A549 (cell line): ENCODE results near the gene NNMT.

Experiments
- CBX2 ChIP-seq: fragments of 200-600 bp; sonication (generic); IDR thresholded peaks from 2 replicates; pipeline ENCODE4 v1.6.1; 2016; ENCODE audit warnings: low read depth, mild to moderate bottlenecking, borderline replicate concordance
- CTCF ChIP-seq: fragments of >200 bp; sonication (Bioruptor Twin); formaldehyde crosslinking; IDR thresholded peaks from 3 replicates; pipeline ENCODE4 v1.5.1; 2016
- ELK1 ChIP-seq: fragments of 150-350 bp; IDR thresholded peaks from 2 replicates; pipeline ENCODE4 v1.6.1; 2014; ENCODE audit warnings: low read depth, mild to moderate bottlenecking, low read length
- EP300 ChIP-seq, 2 experiments: fragments of >200 bp; sonication (Bioruptor Twin); formaldehyde crosslinking; IDR thresholded peaks; 2 replicates in 1 of 2; 3 replicates in 1 of 2; pipeline ENCODE4 v1.6.1; 2016 to 2017
- MAX ChIP-seq: IDR thresholded peaks from 2 replicates; pipeline ENCODE4 v1.6.1; 2012
- POLR2A ChIP-seq: IDR thresholded peaks from 2 replicates; pipeline ENCODE4 v1.6.1; 2012; ENCODE audit warnings: mild to moderate bottlenecking, low read length
- RFX5 ChIP-seq: fragments of 450-650 bp; IDR thresholded peaks from 2 replicates; pipeline ENCODE4 v1.7.1; 2014; ENCODE audit warnings: antibody characterized with exemption, mild to moderate bottlenecking, moderate library complexity
- SREBF2 ChIP-seq: fragments of 450-650 bp; IDR thresholded peaks from 2 replicates; pipeline ENCODE4 v1.6.1; 2014; ENCODE audit warnings: mild to moderate bottlenecking, moderate library complexity

GRCh38 chr11:114290503-114291235, 5.5 kb upstream of the NNMT start:
- TF ChIP-seq CTCF (no peak), RFX5 (no peak), POLR2A (no peak), SREBF2 (no peak), ELK1 (no peak), CBX2 (no peak), EP300 (IDR thresholded peaks at IDR 0.05) (no peak), MAX (no peak)
